Metanephros (tissue), 1 donor: ENCODE results near the gene UBE2V1. TPM values are rescaled to one million over a fixed set of nuclear protein-coding genes. Genes with fewer than 3 reads are reported as not detected.

ENCODE experiments used
- total RNA-seq: library from RNA; depleted of rRNA; stranded (reverse); fragments of >200 nt; gene quantifications from one replicate; pipeline ENCODE4 v1.2.3, GENCODE V29; 2014

Gene UBE2V1
- total RNA-seq = 58.7 TPM

GRCh38 chr20:50112512-50113419 is at the start of gene UBE2V1:
TSS of gene UBE2V1 (minus strand) at chr20:50113150. CDS start at chr20:50113128, 22 bp downstream.

GRCh38 chr20:50153500-50154377 is 40.8 kb upstream of the UBE2V1 start, which contains the start of gene PEDS1:
TSS of gene PEDS1 (minus strand) at chr20:50153723. CDS start at chr20:50153637, 86 bp downstream.

Other genes starting within 250 kb of the UBE2V1 start
- 4.7 TPM for gene SPATA2, start 197.6 kb downstream of the UBE2V1 start, total RNA-seq
- gene RNF114, start 176.8 kb downstream of the UBE2V1 start, total RNA-seq = 61.7 TPM
- 7.2 TPM for gene SNAI1, start 130.2 kb downstream of the UBE2V1 start, total RNA-seq
- 15.2 TPM for gene PEDS1, start 40.6 kb upstream of the UBE2V1 start, total RNA-seq
- 20.6 TPM for gene CEBPB, start 77.7 kb upstream of the UBE2V1 start, total RNA-seq